ENCODE data around the gene AFAP1L1.

AFAP1L1 gene

GRCh38 chr5:149271716-149272563 lies at the start of gene AFAP1L1:
Gene AFAP1L1 (plus strand): TSS chr5:149271859. CDS start chr5:149271969, 110 bp downstream.
- peak; percentile 60 for DNase-seq

GRCh38 chr5:149223081-149223848 lies 48.4 kb upstream of the AFAP1L1 start:
- peak; percentile 66 for DNase-seq

DNA sequence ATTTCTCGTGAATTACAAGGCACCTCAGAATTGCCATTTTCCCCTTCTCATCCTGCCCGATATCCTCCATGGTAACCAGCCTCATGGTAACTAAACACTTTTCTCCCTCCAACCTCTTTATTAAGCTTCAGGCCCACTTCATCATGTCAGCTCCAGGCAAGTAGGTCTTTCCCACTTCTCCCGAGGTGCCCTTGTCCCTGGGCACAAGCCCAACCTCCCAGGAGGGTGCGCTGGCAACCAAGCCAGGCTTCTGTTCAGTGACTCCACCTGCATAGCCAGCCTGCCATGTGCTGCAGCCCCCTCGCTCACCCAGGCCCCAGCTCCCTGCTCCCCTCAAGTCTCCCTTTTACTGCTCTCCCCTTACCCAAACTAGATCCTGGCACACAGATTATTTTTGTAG lies 47.4 kb upstream of the AFAP1L1 start:
- DNase-seq, result no peak

GRCh38 chr5:149227168-149227826 lies 44.4 kb upstream of the AFAP1L1 start:
- DNase-seq, result peak; percentile 12

DNA sequence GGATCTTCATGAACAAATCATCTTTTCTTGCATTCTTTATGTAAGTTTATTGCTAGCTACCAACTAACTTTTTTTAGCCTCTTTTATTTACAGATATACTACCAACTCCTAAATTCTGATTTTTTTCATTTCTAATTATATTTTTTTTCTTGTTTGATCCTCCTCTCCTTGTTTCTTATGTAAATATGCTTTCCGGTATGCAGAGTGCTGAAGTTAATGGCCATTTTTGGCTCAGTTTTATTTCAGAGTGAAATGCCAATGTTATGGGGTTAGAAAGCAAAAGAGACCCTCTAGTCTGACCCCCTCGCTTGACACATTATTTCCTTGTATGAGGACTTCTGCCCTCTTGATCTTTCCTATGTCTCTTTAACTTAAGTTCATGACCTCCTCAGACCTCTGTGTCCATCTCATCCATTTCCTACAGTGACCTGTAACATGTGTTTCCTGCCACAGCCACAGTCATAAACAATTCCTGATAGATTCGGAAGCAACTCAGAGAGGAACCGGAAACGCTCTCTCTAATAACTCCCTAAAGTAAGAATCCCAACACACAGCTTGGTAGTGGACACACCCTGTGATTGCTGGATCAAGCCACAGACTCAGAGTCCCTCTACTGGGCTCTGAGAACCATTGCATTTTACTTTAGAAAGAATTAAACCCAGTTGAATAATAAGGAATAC lies 42.9 kb upstream of the AFAP1L1 start:
- DNase-seq, result peak; percentile 76

- DNase-seq, result no peak
Measured at GRCh38 chr5:149229298-149229937, 42.2 kb upstream of the AFAP1L1 start.

DNA sequence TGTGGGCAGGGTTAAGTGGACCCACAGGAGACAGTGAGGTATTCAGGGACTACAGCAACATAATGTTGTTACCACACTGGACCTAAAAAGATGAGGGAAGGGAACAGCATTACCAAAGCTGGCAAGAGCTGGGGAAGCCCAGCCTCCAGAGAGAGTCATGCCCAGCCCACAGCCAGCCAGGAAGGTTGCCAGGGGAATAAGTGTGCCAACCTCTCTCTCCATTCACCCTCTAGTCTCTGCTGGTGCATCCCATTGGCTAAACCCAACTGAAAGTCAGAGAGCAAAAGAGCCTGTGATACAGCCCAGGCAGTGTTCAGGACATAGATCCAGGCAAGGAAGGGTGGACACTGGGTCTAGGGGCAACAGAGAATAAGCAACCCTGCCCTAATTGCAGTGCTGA lies 35.8 kb upstream of the AFAP1L1 start:
- no peak for DNase-seq

DNA sequence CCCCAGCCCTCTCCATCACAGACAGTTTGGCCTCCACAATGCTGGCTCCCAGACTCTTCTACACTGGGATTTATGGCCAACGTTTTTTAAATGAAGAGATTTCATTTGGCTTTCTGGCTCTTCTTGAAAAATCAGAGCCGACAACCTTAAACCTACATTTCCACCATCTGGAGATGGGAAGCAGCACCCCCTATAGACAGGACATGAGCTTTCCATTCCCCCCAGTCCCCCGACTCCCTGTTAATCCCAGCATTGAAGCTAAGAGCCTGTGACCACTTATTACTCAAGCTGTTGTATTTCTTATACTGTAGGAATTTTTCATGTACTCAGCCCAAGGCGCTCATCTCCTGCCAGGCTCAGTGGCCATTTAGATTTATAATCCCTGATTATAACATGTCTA lies 34.0 kb upstream of the AFAP1L1 start:
- DNase-seq, result no peak

DNA sequence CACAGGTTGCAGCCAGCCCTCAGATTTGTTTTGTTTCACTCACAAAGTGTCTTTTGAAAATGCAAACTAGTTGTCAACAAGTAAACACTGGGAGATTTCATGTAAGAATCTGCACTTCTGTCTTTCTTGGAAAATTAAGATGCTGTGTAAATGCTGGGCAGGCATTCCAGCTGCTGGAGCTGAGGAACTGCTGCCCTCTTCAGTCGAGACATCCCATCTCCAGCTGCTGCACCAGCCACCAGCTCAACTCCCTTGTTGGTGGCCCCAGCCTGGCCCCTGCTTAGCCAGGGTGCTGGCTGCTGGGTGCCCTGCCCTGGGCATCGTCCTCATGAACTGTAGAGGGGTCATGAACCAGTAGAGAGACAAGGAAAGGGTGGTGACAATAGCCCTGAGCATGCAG lies 33.1 kb upstream of the AFAP1L1 start:
- no peak for DNase-seq

DNA sequence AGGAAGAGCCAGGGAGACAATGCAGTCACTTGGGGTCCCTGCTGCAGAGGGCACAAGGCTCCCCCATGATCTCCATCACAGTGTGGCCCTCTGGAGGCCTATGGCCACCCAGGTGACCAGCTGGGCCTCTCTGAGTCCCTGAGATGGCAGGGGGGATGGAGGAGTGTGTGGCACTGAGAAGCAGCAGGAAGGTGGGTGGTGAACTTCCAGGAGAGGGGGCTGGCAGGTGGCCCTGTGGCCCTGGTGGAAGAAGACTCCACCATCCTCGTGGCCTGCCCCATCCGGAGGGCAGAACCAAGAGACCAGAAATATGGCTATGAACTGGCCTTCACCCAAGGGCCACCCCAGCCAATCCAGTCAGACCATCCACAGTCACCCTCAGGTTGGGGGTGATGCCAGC lies 31.7 kb upstream of the AFAP1L1 start:
- no peak for DNase-seq

DNA sequence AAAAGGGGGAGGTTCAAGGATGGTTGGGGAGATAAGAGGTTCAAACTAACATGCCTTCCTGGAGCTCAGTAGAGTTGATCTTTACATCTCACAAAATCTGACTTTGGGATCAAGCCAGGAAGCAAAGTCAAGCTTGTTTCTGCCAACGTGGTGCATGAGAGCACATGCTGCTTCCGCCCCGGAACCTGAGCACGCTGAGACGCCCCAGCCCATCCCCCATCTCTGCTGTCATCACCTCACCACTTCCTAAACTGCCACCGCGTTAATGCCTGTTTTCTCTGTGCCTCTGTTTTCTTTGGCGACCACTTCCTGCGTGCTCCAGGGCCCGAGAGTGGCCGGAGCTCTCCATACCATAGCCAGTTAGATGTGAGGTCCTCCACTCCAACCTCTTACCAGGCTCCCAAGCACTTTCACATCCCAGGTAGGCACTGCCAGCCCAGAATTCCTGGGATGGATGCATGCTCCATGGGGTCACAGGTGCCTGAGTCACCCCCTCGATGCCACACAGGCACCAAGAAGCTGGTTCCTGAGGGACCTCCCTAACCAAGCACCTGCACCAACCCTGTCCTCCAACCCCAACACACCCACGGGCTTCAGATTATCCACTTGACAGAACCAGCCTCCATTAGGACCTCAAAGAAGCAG lies 31.2 kb upstream of the AFAP1L1 start:
- peak; percentile 80 for DNase-seq

DNA sequence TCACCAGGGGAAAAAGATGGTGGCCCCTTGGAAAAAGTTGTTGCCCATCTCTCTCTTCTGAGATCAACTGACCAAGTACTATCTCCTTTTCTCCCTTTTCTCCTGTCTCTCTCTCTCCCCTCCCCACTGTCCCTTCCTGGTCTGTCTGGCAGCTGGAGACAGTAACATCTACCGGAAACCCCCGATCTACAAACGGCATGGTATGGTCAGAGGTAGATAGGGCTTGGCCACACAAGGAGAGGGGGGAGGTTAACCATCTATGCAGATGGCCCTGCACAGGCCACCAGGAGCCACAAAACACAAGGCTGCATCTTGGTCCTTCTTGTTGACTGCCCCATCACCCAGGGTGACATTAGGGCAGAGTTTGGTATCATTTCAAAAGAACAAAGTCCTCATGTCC lies 29.3 kb upstream of the AFAP1L1 start:
- DNase-seq, result no peak

- no peak for DNase-seq
Measured at GRCh38 chr5:149246906-149247305, 24.8 kb upstream of the AFAP1L1 start.

DNA sequence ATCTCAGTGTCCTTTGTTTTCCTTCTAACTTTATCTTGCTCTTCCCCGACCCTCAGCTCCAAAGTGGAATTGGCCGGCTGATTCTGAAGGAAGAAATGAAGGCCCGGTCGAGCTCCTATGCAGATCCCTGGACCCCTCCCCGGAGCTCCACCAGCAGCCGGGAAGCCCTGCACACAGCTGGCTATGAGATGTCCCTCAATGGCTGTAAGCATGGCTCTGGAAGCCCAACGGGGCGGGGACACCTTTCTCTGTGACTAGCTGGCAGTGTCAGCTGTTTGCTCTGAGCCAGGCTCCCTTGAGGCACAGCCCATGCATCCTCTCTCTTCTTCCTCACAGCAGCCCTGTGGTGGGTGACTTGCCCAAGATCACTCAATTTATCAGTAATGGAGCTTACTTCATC lies 23.9 kb upstream of the AFAP1L1 start:
- DNase-seq, result no peak

GRCh38 chr5:149251546-149251945 lies 20.1 kb upstream of the AFAP1L1 start:
- DNase-seq, result no peak

DNA sequence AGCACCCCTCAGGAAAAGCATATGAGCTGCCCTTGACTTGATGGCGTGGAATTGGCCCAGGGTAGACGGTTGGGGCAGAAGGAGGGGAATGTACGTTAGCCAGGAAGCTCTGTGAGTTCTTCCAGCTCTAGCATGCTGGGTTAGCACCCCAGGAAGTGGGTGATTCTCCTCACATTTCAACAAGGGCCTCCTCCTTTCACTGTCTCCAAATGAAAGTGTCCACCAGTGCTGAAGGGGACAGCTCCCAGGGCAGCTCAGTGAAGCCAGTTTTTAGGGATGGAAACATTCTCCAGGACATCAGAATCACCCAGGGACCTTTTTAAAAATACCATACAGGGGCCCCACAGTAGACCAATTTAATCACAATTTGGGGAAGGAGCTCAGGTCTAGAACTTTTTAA lies 17.2 kb upstream of the AFAP1L1 start:
- DNase-seq, result peak; percentile 41

DNA sequence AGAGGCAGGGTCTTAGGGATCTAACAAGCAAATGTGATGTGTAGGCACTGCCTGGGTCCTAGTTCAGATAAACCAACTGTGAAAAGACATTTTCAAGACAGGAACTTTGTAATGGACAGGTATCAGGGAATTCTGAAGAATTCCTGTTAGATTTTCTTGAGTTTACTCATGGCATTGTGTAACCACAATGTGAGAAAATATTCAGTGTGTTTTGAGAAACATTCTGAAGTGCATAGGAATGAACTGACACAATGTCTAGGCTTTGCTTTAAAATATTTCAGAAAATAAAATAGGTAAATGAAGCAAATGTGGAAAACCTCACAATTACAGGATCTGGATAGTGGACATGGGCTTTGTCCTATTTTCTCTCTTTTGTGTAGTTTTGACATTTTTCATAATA lies 15.2 kb upstream of the AFAP1L1 start:
- DNase-seq, result no peak

DNA sequence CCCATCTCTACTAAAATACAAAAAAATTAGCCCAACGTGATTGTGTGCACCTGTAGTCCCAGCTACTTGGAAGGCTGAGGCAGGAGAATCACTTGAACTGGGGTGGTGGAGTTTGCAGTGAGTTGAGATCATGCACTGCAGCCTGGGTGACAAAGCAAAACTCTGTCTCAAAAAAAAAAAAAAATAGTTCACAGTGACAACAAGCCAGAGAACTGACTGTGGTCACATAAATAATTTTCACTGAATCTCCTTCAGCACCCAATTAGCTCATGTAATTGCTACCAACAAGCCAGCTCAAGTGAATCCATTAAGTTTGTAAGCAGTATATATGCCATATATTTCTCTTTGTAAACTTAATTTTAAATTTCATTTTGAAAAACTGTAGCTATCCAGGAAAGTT lies 14.5 kb upstream of the AFAP1L1 start:
- DNase-seq, result no peak

GRCh38 chr5:149257889-149258705 lies 13.6 kb upstream of the AFAP1L1 start:
- no peak for DNase-seq

GRCh38 chr5:149260761-149261160 lies 10.9 kb upstream of the AFAP1L1 start:
- no peak for DNase-seq

GRCh38 chr5:149261246-149261645 lies 10.4 kb upstream of the AFAP1L1 start:
- DNase-seq, result peak; percentile 28
